ENCODE data around the gene FBXO10. TPM values are rescaled to one million over a fixed set of nuclear protein-coding genes. Genes with fewer than 3 reads are reported as not detected.

The FBXO10 gene
- total and polyA plus RNA-seq, 9 donors = 3.0 to 7.2 (median 4.7) TPM

- intact Hi-C loops (cut with DNase I) = no loop called here
- Histone ChIP-seq H3K36me3 (no peaks in the 10 kb centered on the region), H3K27ac (no peak overlapping the region), H3K4me3 (no peak overlapping the region), H3K4me1 (ENCODE audit: insufficient read depth) (no peaks in the 10 kb centered on the region), H3K27me3 (no peaks in the 10 kb centered on the region), H3K9me3 (no peaks in the 10 kb centered on the region)
- no peak for DNase-seq
- 80 to 83% (median 83%) methylated on average over 5 of the region's 5 CpGs for WGBS, 3 donors
- TF ChIP-seq, protein P1, sequence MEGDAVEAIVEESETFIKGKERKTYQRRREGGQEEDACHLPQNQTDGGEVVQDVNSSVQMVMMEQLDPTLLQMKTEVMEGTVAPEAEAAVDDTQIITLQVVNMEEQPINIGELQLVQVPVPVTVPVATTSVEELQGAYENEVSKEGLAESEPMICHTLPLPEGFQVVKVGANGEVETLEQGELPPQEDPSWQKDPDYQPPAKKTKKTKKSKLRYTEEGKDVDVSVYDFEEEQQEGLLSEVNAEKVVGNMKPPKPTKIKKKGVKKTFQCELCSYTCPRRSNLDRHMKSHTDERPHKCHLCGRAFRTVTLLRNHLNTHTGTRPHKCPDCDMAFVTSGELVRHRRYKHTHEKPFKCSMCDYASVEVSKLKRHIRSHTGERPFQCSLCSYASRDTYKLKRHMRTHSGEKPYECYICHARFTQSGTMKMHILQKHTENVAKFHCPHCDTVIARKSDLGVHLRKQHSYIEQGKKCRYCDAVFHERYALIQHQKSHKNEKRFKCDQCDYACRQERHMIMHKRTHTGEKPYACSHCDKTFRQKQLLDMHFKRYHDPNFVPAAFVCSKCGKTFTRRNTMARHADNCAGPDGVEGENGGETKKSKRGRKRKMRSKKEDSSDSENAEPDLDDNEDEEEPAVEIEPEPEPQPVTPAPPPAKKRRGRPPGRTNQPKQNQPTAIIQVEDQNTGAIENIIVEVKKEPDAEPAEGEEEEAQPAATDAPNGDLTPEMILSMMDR (IDR thresholded peaks at IDR 0.05) = no peak
- TF ChIP-seq EP300 (IDR thresholded peaks at IDR 0.05) = no peak
- TF ChIP-seq POLR2A (IDR thresholded peaks at IDR 0.05) = no peak
These were observed 67.9 kb downstream of the FBXO10 start for GRCh38 chr9:37508135-37508833.

- H3K27ac ChIP-seq = no peak overlapping the region
- no peaks in the 10 kb centered on the region for H3K27me3 ChIP-seq
- WGBS, 3 donors = 90 to 92% (median 92%) methylated on average over 11 of the region's 11 CpGs
- TF ChIP-seq, protein P1 (IDR thresholded peaks at IDR 0.05) = no peak
- TF ChIP-seq EP300 (IDR thresholded peaks at IDR 0.05) = no peak
- no peak for TF ChIP-seq POLR2A (IDR thresholded peaks at IDR 0.05)
- intact Hi-C loops (cut with DNase I) = no loop called here
- no peaks in the 10 kb centered on the region for H3K36me3 ChIP-seq
- no peaks in the 10 kb centered on the region for H3K9me3 ChIP-seq
- no peak overlapping the region for H3K4me3 ChIP-seq
- no peaks in the 10 kb centered on the region for H3K4me1 ChIP-seq (ENCODE audit: insufficient read depth)
- no peak for DNase-seq
These were observed 68.5 kb downstream of the FBXO10 start for GRCh38 chr9:37507566-37508134.

GRCh38 chr9:37504605-37505004, 71.6 kb downstream of the FBXO10 start:
- Histone ChIP-seq H3K4me3 (no peak overlapping the region), H3K36me3 (no peaks in the 10 kb centered on the region), H3K27me3 (no peaks in the 10 kb centered on the region), H3K9me3 (no peaks in the 10 kb centered on the region), H3K27ac (no peak overlapping the region), H3K4me1 (ENCODE audit: insufficient read depth) (no peaks in the 10 kb centered on the region)
- TF ChIP-seq, protein P1 (IDR thresholded peaks at IDR 0.05) = no peak
- TF ChIP-seq EP300 (IDR thresholded peaks at IDR 0.05) (no peak), POLR2A (IDR thresholded peaks at IDR 0.05) (no peak)
- intact Hi-C loops (cut with DNase I) = no loop called here
- no peak for DNase-seq
- 72 to 91% (median 88%) methylated on average over 5 of the region's 5 CpGs for WGBS, 3 donors

DNA sequence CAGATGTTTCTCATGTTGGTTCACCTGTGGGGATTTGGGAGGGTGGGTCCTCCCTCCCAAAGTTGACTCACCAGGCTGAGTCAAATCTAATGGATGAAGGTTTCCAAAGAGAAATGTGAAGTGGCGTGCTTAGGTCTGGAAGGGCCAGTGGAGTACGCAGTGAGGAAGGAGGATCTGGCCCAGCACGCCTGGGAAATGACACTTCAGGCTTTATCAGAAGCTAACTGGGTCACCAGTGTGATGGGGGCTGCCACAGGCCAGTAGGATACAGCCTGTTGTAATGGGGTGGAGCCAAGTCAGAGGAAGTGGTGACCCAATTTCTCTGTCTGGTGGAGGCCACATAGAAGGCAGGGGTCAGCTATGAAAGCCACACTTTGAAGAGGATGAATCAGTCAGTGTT, 72.4 kb downstream of the FBXO10 start:
- H3K4me1 ChIP-seq (ENCODE audit: insufficient read depth) = no peaks in the 10 kb centered on the region
- 85 to 98% (median 95%) methylated on average over 3 of the region's 3 CpGs for WGBS, 3 donors
- H3K36me3 ChIP-seq = no peaks in the 10 kb centered on the region
- TF ChIP-seq POLR2A (IDR thresholded peaks at IDR 0.05) (no peak), EP300 (IDR thresholded peaks at IDR 0.05) (no peak)
- TF ChIP-seq, protein P1 (IDR thresholded peaks at IDR 0.05) = no peak
- no peak overlapping the region for H3K27ac ChIP-seq
- H3K4me3 ChIP-seq = no peak overlapping the region
- no peak for DNase-seq
- no peaks in the 10 kb centered on the region for H3K9me3 ChIP-seq
- H3K27me3 ChIP-seq = no peaks in the 10 kb centered on the region
- intact Hi-C loops (cut with DNase I) = no loop called here
